Colon (tissue), 2 donors: ENCODE data around the gene TMEM185A.
"Not testable (repeated sequence)": the region's sequence is repeated elsewhere in the genome, so short reads cannot be mapped to it uniquely, and the experiment has no call there.

ENCODE experiments used
- FAIRE-seq: peaks from 2 replicates; lab custom pipeline; 2012; peaks lifted over from hg19 to GRCh38; lab: Jason Lieb, UNC
- donor health status: control.
- donor health status: control.

The TMEM185A gene

DNA sequence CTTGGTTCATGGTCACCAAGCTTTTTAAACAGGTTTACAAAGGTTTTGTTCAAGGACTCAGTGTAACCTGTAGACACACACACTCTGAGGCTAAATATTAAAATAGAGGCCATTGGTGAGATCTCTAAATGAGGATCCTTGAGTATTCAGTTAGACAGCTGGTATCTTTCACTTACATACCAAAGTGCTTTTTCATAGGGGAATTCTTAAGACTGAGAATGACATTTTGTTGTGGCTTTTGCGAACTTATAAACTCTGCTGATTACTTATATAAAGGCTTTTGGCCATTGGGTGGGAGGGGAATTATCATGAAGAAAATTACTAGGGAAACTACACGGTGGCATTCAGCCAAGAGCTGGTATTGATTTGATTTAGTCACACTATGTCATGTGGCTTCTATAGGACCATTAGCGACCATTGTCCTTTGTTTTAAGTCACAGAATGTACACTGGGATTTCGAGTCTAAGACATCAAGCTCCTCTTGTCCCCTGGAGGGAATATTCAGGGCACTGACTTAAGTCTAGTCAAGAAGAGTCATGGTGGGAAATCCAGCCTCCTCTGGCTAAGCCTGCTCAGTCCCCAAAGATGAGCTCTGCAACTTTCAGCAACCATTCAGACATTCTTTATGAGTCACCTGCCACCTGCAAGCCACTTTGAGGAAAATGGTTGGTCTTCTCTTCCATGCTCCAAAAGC is 80.2 kb downstream of the TMEM185A start:
- peak; percentile 51 for FAIRE-seq

DNA sequence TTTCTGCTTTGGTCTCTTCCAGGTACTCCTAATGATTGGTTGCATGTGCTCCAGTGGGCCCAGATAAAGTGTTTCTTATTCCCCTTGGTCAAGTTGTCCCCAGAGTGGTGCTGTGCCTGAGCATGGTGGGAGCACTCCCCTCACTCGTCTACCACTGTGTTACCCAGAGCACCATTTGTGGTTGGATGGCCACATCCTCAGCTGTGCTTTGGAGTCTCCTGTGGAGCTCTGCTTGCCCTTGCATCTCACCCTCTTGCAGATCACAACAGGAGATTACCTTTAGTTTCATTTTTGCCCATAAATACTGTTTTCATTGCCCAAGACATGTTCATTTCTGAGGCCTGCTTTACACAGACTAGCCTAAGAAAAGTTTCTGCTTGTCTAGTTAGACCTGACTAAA is 81.1 kb downstream of the TMEM185A start:
- not testable (repeated sequence) for FAIRE-seq

DNA sequence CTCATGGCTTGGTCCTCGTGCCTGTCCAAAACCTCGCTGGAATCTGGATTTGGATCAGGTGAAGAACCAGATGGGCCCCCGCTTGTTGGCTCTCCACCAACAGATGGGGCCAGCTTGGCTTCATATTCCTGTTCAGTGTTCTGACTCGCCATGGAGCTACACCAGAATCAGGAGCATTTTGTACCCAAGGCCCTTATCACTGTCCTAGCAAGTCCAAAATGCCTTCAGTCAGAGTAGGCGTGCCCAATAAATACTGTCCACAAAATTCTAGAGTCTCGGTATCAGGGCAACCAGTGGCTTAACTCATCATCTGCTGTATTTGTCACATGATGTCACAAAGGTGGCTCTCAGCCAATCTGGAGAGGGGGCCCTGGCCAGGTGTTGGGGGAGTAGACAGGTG is 81.9 kb downstream of the TMEM185A start, which contains the start of gene HSFX3:
Gene HSFX3 (minus strand): TSS at position 224 of the 400 bp plus-strand sequence. CDS start 72 bp downstream, at position 152.
- FAIRE-seq: not testable (repeated sequence)

- not testable (repeated sequence) for FAIRE-seq
These were observed 83.8 kb downstream of the TMEM185A start for GRCh38 chrX:149547782-149548181.

DNA sequence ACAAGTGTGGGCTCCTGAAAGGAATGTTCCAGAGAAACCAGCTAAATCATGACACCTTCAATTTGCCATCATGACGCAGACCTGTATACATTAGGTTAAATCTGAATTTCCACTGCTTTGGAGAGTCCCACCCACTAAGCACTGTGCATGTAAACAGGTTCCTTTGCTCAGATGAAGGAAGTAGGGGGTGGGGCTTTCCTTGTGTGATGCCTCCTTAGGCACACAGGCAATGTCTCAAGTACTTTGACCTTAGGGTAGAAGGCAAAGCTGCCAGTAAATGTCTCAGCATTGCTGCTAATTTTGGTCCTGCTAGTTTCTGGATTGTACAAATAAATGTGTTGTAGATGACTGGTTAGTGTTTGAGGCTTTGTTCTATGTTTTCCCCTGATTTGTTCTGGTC is 84.6 kb downstream of the TMEM185A start:
- FAIRE-seq: not testable (repeated sequence)
